Peyer's patch (tissue), 4 donors: ENCODE results near the gene ISL1. TPM values are rescaled to one million over a fixed set of nuclear protein-coding genes. Genes with fewer than 3 reads are reported as not detected.
A peak's percentile ranks its signal among the peaks of the same experiment; 100 is the strongest.

ENCODE experiments used
- DNase-seq, 3 donors: peaks; one replicate each; pipeline ENCODE4 v3.0.0-alpha.2; 2017 to 2019
- H3K27ac ChIP-seq, 4 donors: fragments of 200-600 bp; sonication (generic); one replicate each; pipeline ENCODE4 v1.5.1; 2016 to 2019
- H3K27me3 ChIP-seq, 2 donors: fragments of 200-600 bp; sonication (generic); one replicate each; pipeline ENCODE4 v1.5.1; 2019
- H3K36me3 ChIP-seq, 3 donors: fragments of 200-600 bp; sonication (generic); one replicate each; pipeline ENCODE4 v1.5.1; 2016 to 2019
- H3K4me1 ChIP-seq, 4 donors: fragments of 200-600 bp; sonication (generic); one replicate each; pipeline ENCODE4 v1.5.1; 2016 to 2019
- H3K4me3 ChIP-seq, 4 donors: fragments of 200-600 bp; sonication (generic); 1 replicate in 3 of 4; 2 replicates in 1 of 4; pipeline ENCODE4 v1.5.1; 2016 to 2019; ENCODE audit warnings: mild to moderate bottlenecking in 1 of 4
- H3K9me3 ChIP-seq, 4 donors: fragments of 200-600 bp; sonication (generic); one replicate each; pipeline ENCODE4 v1.5.1; 2016 to 2019; ENCODE audit warnings: mild to moderate bottlenecking in 1 of 4
- CTCF ChIP-seq, 6 experiments: fragments of 450-650 bp in 4 of 6; fragments of 200-600 bp in 2 of 6; sonication (generic) in 1 of 6; IDR thresholded peaks; one replicate each; pipeline ENCODE4 v1.5.1; 2017 to 2019; ENCODE audit warnings: antibody characterized with exemption in 6 of 6, mild to moderate bottlenecking in 3 of 6, moderate library complexity in 1 of 6
- POLR2A ChIP-seq, 2 donors: fragments of 450-650 bp; IDR thresholded peaks; one replicate each; pipeline ENCODE4 v1.5.1; 2017; ENCODE audit warnings: antibody characterized with exemption in 2 of 2, mild to moderate bottlenecking in 2 of 2, moderate library complexity in 2 of 2
- total RNA-seq, 4 donors: library from RNA; depleted of rRNA; stranded (reverse); fragments of >200 nt; gene quantifications; one replicate each; pipeline ENCODE4 v1.1.0, GENCODE V29; 2016

ISL1 gene
- total RNA-seq, 4 donors from 2014 or later, result 0.53 to 2.3 (median 0.76) TPM; not detected in 1

DNA sequence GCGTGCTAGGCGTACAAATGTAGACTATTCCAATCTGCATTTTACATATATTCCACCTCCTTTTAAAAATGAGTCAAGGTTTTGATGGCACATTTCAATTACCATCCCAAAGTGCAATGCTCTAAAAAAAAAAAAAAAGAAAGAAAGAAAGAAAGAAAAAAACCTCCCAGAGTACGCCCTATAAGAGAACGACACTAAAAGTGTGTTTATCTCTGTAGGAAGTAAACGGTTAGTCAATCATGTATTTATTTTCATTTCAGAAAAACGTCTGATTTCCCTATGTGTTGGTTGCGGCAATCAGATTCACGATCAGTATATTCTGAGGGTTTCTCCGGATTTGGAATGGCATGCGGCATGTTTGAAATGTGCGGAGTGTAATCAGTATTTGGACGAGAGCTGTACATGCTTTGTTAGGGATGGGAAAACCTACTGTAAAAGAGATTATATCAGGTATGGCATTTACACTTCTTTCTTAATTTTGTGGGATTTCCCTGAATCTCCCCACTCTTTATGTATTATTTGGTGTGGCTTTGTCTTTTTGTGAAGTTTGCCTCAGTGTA lies 1.1 kb downstream of the ISL1 start:
- no peak overlapping the region for H3K27ac ChIP-seq
- peaks cover 0 to 61% of the 10 kb centered on the region in 2 donors for H3K27me3 ChIP-seq
- TF ChIP-seq POLR2A (IDR thresholded peaks at IDR 0.05), result no peak
- no peak for TF ChIP-seq CTCF (IDR thresholded peaks at IDR 0.05)
- no peaks in the 10 kb centered on the region for H3K9me3 ChIP-seq
- no peak overlapping the region for H3K4me3 ChIP-seq
- peaks cover 0 to 26% (median 0%) of the 10 kb centered on the region in 4 donors for H3K4me1 ChIP-seq
- DNase-seq, result no peak
- H3K36me3 ChIP-seq, result no peaks in the 10 kb centered on the region

DNA sequence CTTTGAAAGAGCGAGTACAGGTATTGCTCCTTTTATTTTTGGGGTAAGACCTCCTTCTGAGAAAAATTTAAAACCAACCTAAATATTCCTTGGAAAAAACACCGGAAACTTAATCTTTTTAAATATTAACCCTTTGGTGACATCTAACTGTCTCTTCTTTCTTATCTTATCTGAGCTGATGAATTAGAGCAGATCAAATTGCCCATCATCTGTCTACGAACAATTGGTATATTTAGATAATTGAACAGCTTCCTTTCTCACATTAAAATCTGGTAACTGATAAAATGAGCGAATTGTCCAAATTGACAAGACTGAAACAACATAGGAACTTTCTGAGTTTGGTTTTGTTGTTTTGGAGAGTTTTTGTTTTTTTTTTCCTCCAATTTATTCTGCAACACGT lies 2.0 kb downstream of the ISL1 start:
- peaks cover 0 to 34% (median 0%) of the 10 kb centered on the region in 4 donors for H3K4me1 ChIP-seq
- no peaks in the 10 kb centered on the region for H3K36me3 ChIP-seq
- no peak for DNase-seq
- H3K27ac ChIP-seq, result no peak overlapping the region
- TF ChIP-seq CTCF (IDR thresholded peaks at IDR 0.05) (no peak), POLR2A (IDR thresholded peaks at IDR 0.05) (no peak)
- peaks cover 0 to 64% of the 10 kb centered on the region in 2 donors for H3K27me3 ChIP-seq
- no peak overlapping the region for H3K4me3 ChIP-seq
- H3K9me3 ChIP-seq, result no peaks in the 10 kb centered on the region

GRCh38 chr5:51386916-51387883 lies 4.0 kb downstream of the ISL1 start:
- Histone ChIP-seq H3K4me1 (peaks cover 0 to 34% (median 0%) of the 10 kb centered on the region in 4 donors), H3K27ac (no peak overlapping the region), H3K9me3 (no peaks in the 10 kb centered on the region), H3K27me3 (peaks cover 0 to 70% of the 10 kb centered on the region in 2 donors), H3K36me3 (no peaks in the 10 kb centered on the region), H3K4me3 (peak overlapping the region in 1 of 4 donors; percentile 6)
- TF ChIP-seq CTCF (IDR thresholded peaks at IDR 0.05), result no peak
- no peak for TF ChIP-seq POLR2A (IDR thresholded peaks at IDR 0.05)
- no peak for DNase-seq

GRCh38 chr5:51387884-51388275 lies 4.6 kb downstream of the ISL1 start:
- Histone ChIP-seq H3K4me3 (no peak overlapping the region), H3K27ac (no peak overlapping the region), H3K9me3 (no peaks in the 10 kb centered on the region), H3K27me3 (peaks cover 0 to 65% of the 10 kb centered on the region in 2 donors), H3K4me1 (peaks cover 0 to 27% (median 0%) of the 10 kb centered on the region in 4 donors), H3K36me3 (no peaks in the 10 kb centered on the region)
- DNase-seq, result no peak
- TF ChIP-seq CTCF (IDR thresholded peaks at IDR 0.05) (no peak), POLR2A (IDR thresholded peaks at IDR 0.05) (no peak)

DNA sequence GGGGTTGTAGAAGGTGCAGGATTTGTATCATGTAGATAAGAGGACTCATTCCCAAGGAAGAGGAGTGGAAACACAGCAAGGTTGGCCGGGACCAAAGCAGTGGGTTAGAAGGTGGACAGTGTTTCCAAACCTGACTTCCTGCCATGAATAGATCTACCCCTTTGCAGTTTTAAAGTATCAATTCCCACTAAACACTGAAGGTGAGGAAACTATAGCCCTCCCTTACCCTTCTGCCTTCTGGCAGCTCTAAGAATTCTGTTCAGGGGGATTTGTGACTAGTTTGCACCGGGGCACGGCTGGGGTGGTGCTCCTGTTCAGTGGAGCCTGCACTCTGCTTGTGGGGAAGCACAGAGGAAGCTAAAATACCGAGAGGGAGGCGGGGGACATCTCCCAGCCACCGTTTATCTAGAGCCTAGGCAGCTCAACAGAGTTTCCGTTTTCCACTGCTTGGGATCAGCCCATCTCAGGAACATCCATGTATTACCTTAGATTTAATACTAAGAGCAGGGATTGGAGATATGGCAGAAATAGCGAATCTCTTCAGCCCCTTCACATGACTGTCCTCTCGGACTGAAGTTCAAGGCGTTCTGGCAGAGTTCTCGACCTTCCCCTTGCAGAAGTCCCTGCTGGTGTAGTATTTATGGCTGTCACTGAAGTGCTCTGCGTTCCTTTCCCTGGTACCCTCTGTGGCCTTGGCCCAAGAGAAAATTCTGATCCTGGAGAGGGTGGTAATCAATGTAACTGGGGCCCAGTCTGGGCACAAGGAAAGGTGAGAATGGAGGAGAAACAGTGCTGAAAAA lies 5.4 kb downstream of the ISL1 start:
- TF ChIP-seq POLR2A (IDR thresholded peaks at IDR 0.05), result no peak
- no peak for TF ChIP-seq CTCF (IDR thresholded peaks at IDR 0.05)
- H3K4me1 ChIP-seq, result peaks cover 0 to 21% (median 0%) of the 10 kb centered on the region in 4 donors
- H3K27ac ChIP-seq, result no peak overlapping the region
- DNase-seq, result no peak
- H3K4me3 ChIP-seq, result no peak overlapping the region
- H3K27me3 ChIP-seq, result peaks cover 0 to 62% of the 10 kb centered on the region in 2 donors
- H3K36me3 ChIP-seq, result no peaks in the 10 kb centered on the region
- no peaks in the 10 kb centered on the region for H3K9me3 ChIP-seq
